Measurements from ENCODE around the gene ACACB. TPM values are rescaled to one million over a fixed set of nuclear protein-coding genes. Genes with fewer than 3 reads are reported as not detected.

The ACACB gene
- total and polyA plus RNA-seq, 8 donors = 23.4 to 58.9 (median 31.6) TPM

DNA sequence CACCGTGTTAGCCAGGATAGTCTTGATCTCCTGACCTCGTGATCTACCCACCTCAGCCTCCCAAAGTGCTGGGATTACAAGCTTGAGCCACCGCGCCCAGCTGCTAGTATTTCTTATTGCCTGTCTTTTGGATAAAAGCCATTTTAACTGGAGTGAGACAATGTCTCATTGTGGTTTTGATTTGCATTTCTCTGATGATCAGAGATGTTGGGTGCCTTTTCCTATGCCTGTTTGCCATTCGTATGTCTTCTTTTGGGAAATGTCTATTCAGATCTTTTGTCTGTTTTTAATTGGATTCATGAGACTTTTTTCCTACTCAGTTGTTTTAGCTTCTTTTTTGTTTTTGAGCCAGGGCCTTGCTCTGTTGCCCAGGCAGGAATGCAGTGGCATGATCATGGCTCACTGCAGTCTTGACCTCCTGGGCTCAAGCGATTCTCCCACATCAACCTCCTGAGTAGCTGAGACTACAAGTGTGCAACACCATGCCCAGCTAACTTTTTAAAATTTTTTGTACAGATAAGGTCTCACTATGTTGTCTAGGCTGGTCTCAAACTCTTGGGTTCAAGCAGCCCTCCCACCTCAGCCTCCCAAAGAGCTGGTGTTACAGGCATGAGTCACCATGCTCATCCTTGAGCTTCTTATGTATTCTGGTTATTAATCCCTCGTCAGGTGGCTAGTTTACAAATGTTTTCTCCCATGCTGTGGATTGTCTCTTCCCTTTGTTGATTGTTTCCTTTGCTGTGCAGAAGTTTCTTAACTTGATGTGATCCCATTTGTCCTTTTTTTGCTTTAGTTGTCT is 65.9 kb downstream of the ACACB start:
- Histone ChIP-seq H3K36me3 (peaks cover 0 to 53% (median 18%) of the 10 kb centered on the region in 3 donors), H3K9me3 (no peaks in the 10 kb centered on the region), H3K27ac (no peak overlapping the region), H3K4me3 (no peak overlapping the region), H3K4me1 (no peaks in the 10 kb centered on the region), H3K27me3 (no peaks in the 10 kb centered on the region)
- FAIRE-seq = no peak
- 93 to 96% methylated on average over 7 of the region's 7 CpGs for WGBS, 2 donors
- TF ChIP-seq, protein P1, sequence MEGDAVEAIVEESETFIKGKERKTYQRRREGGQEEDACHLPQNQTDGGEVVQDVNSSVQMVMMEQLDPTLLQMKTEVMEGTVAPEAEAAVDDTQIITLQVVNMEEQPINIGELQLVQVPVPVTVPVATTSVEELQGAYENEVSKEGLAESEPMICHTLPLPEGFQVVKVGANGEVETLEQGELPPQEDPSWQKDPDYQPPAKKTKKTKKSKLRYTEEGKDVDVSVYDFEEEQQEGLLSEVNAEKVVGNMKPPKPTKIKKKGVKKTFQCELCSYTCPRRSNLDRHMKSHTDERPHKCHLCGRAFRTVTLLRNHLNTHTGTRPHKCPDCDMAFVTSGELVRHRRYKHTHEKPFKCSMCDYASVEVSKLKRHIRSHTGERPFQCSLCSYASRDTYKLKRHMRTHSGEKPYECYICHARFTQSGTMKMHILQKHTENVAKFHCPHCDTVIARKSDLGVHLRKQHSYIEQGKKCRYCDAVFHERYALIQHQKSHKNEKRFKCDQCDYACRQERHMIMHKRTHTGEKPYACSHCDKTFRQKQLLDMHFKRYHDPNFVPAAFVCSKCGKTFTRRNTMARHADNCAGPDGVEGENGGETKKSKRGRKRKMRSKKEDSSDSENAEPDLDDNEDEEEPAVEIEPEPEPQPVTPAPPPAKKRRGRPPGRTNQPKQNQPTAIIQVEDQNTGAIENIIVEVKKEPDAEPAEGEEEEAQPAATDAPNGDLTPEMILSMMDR (IDR thresholded peaks at IDR 0.05) = no peak
- ATAC-seq = no peak
- intact Hi-C loops (cut with DNase I) = no loop called here
- no peak for DNase-seq

DNA sequence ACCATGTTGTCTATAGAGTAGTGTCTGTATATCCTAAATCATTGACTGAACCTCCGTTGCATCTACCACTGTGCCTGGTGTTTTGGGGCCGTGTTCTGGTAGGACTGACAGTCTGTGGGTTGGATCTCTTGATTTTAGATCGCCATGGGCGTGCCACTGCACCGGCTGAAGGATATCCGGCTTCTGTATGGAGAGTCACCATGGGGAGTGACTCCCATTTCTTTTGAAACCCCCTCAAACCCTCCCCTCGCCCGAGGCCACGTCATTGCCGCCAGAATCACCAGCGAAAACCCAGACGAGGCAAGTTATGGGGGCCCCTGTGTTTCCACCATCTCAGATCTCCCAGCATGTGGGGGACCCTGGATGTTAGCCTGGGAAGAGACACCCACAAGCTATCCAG is 69.1 kb downstream of the ACACB start:
- DNase-seq (no peak), FAIRE-seq (no peak), ATAC-seq (no peak)
- WGBS, 2 donors = 90 to 97% methylated on average over 12 of the region's 12 CpGs
- Histone ChIP-seq H3K4me1 (no peaks in the 10 kb centered on the region), H3K36me3 (peaks cover 0 to 48% (median 8%) of the 10 kb centered on the region in 3 donors), H3K9me3 (no peaks in the 10 kb centered on the region), H3K27ac (no peak overlapping the region), H3K27me3 (no peaks in the 10 kb centered on the region), H3K4me3 (no peak overlapping the region)
- TF ChIP-seq, protein P1 (IDR thresholded peaks at IDR 0.05) = no peak
- intact Hi-C loops (cut with DNase I) = no loop called here

DNA sequence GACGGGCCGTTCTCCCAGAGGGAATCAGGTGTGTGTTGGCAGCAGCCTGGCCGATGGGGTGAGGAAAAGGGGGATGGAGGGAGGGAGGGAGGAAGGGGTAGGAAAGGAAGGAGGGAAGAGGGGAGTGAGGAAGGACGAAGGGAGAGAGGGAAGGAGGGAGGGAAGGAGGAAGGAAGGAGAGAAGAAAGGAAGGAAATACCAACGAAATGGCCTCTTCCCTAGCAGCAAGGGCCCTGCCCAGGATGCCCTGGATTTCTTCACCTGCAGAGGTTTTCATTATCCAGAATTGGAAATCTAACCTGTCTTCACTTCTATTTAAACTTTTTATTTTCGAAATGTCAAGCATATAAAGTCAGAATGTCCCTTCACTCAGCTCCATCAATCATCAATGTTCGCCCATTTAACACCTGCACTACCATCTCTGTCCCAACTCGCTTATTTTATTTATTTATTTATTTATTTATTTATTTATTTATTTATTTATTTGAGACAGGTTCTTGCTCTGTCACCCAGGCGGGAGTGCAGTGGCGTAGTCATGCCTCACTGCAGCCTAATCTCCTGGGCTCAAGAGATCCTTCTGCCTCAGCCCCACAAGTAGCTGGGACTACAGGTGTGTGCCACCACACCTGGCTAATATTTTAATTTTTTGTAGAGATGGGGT is 70.7 kb downstream of the ACACB start:
- ATAC-seq (no peak), DNase-seq (no peak), FAIRE-seq (no peak)
- H3K36me3 ChIP-seq = peaks cover 0 to 45% (median 15%) of the 10 kb centered on the region in 3 donors
- H3K27me3 ChIP-seq = no peaks in the 10 kb centered on the region
- no peaks in the 10 kb centered on the region for H3K4me1 ChIP-seq
- WGBS, 2 donors = 91 to 92% methylated on average over 10 of the region's 10 CpGs
- no peak overlapping the region for H3K4me3 ChIP-seq
- H3K27ac ChIP-seq = no peak overlapping the region
- TF ChIP-seq, protein P1 (IDR thresholded peaks at IDR 0.05) = no peak
- H3K9me3 ChIP-seq = no peaks in the 10 kb centered on the region
- intact Hi-C loops (cut with DNase I) = no loop called here

DNA sequence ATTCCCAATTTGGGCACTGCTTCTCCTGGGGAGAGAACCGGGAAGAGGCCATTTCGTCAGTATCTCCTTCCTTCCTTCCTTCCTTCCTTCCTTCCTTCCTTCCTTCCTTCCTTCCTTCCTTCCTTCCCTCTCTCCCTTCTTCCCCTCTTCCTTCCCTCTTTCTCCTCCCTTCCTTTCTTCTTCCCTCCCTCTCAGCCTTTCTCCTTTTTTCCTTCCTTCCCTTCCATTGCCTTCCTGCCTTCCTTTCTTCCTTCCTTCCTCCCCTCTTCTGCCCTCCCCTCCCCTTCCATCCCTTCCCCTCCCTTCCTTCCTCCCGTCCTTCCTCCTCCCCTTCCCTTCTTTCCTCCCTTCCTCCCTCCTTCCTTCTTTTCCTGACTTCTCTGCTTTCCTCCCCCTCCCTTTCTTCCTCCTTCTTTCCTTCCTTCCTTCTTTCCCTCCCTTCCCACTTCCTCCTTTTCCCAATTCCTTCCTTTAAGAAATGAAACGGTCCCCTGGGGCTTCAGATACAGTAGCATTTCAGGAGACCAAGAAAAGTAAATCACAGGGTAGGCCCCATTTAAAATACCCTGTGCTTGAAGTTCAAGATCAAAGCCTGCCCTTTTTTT is 71.8 kb downstream of the ACACB start:
- Histone ChIP-seq H3K4me3 (no peak overlapping the region), H3K9me3 (no peaks in the 10 kb centered on the region), H3K4me1 (no peaks in the 10 kb centered on the region), H3K27ac (no peak overlapping the region), H3K36me3 (peaks cover 0 to 56% (median 16%) of the 10 kb centered on the region in 3 donors), H3K27me3 (no peaks in the 10 kb centered on the region)
- no peak for ATAC-seq
- 76 to 78% methylated on average over 4 of the region's 4 CpGs for WGBS, 2 donors
- TF ChIP-seq, protein P1 (IDR thresholded peaks at IDR 0.05) = no peak
- intact Hi-C loops (cut with DNase I) = no loop called here
- no peak for FAIRE-seq
- DNase-seq = no peak

Measured in pancreas (tissue), 10 donors.